Measurements from ENCODE around the gene CLIC5.

CLIC5 gene

GRCh38 chr6:46035242-46035641 lies 19.6 kb upstream of the CLIC5 start:
- Histone ChIP-seq H3K27ac (ENCODE audit: low read length) (no peak overlapping the region), H3K4me1 (ENCODE audit: control insufficient read depth, insufficient read depth, low read length) (no peaks in the 10 kb centered on the region), H3K27me3 (ENCODE audit: control insufficient read depth in 1 of 2, insufficient read depth in 2 of 2, low read length in 2 of 2) (no peaks in the 10 kb centered on the region), H3K4me3 (ENCODE audit: low read length in 2 of 2) (no peak overlapping the region), H3K36me3 (ENCODE audit: control insufficient read depth in 2 of 2, insufficient read depth in 2 of 2, low read length in 2 of 2) (no peaks in the 10 kb centered on the region), H3K9me3 (ENCODE audit: control insufficient read depth in 2 of 2, low read length in 2 of 2) (no peaks in the 10 kb centered on the region), H3K9ac (ENCODE audit: low read length in 2 of 2) (no peak overlapping the region)

- no peaks in the 10 kb centered on the region for H3K27me3 ChIP-seq (ENCODE audit: control insufficient read depth in 1 of 2, insufficient read depth in 2 of 2, low read length in 2 of 2)
- no peak overlapping the region for H3K4me3 ChIP-seq (ENCODE audit: low read length in 2 of 2)
- H3K27ac ChIP-seq (ENCODE audit: low read length) = no peak overlapping the region
- no peaks in the 10 kb centered on the region for H3K36me3 ChIP-seq (ENCODE audit: control insufficient read depth in 2 of 2, insufficient read depth in 2 of 2, low read length in 2 of 2)
- no peaks in the 10 kb centered on the region for H3K9me3 ChIP-seq (ENCODE audit: control insufficient read depth in 2 of 2, low read length in 2 of 2)
- no peaks in the 10 kb centered on the region for H3K4me1 ChIP-seq (ENCODE audit: control insufficient read depth, insufficient read depth, low read length)
- H3K9ac ChIP-seq (ENCODE audit: low read length in 2 of 2) = no peak overlapping the region
These were observed 16.7 kb upstream of the CLIC5 start for GRCh38 chr6:46032110-46032998.

- H3K9ac ChIP-seq (ENCODE audit: low read length in 2 of 2) = no peak overlapping the region
- no peak overlapping the region for H3K27ac ChIP-seq (ENCODE audit: low read length)
- no peaks in the 10 kb centered on the region for H3K27me3 ChIP-seq (ENCODE audit: control insufficient read depth in 1 of 2, insufficient read depth in 2 of 2, low read length in 2 of 2)
- no peaks in the 10 kb centered on the region for H3K36me3 ChIP-seq (ENCODE audit: control insufficient read depth in 2 of 2, insufficient read depth in 2 of 2, low read length in 2 of 2)
- no peak overlapping the region for H3K4me3 ChIP-seq (ENCODE audit: low read length in 2 of 2)
- H3K9me3 ChIP-seq (ENCODE audit: control insufficient read depth in 2 of 2, low read length in 2 of 2) = no peaks in the 10 kb centered on the region
- no peaks in the 10 kb centered on the region for H3K4me1 ChIP-seq (ENCODE audit: control insufficient read depth, insufficient read depth, low read length)
These were observed 13.9 kb upstream of the CLIC5 start for GRCh38 chr6:46029602-46030001.

- no peak overlapping the region for H3K27ac ChIP-seq (ENCODE audit: low read length)
- no peak overlapping the region for H3K4me3 ChIP-seq (ENCODE audit: low read length in 2 of 2)
- H3K27me3 ChIP-seq (ENCODE audit: control insufficient read depth in 1 of 2, insufficient read depth in 2 of 2, low read length in 2 of 2) = no peaks in the 10 kb centered on the region
- H3K4me1 ChIP-seq (ENCODE audit: control insufficient read depth, insufficient read depth, low read length) = no peaks in the 10 kb centered on the region
- H3K9me3 ChIP-seq (ENCODE audit: control insufficient read depth in 2 of 2, low read length in 2 of 2) = peaks cover 0 to 2% of the 10 kb centered on the region in 2 donors
- no peaks in the 10 kb centered on the region for H3K36me3 ChIP-seq (ENCODE audit: control insufficient read depth in 2 of 2, insufficient read depth in 2 of 2, low read length in 2 of 2)
- no peak overlapping the region for H3K9ac ChIP-seq (ENCODE audit: low read length in 2 of 2)
These were observed 10.6 kb upstream of the CLIC5 start for GRCh38 chr6:46026307-46026706.

- Histone ChIP-seq H3K9me3 (ENCODE audit: control insufficient read depth in 2 of 2, low read length in 2 of 2) (peaks cover 0 to 2% of the 10 kb centered on the region in 2 donors), H3K27ac (ENCODE audit: low read length) (no peak overlapping the region), H3K4me3 (ENCODE audit: low read length in 2 of 2) (no peak overlapping the region), H3K4me1 (ENCODE audit: control insufficient read depth, insufficient read depth, low read length) (no peaks in the 10 kb centered on the region), H3K27me3 (ENCODE audit: control insufficient read depth in 1 of 2, insufficient read depth in 2 of 2, low read length in 2 of 2) (no peaks in the 10 kb centered on the region), H3K9ac (ENCODE audit: low read length in 2 of 2) (no peak overlapping the region), H3K36me3 (ENCODE audit: control insufficient read depth in 2 of 2, insufficient read depth in 2 of 2, low read length in 2 of 2) (no peaks in the 10 kb centered on the region)
These were observed 9.9 kb upstream of the CLIC5 start for GRCh38 chr6:46025573-46025972.

- peaks cover 0 to 2% of the 10 kb centered on the region in 2 donors for H3K9me3 ChIP-seq (ENCODE audit: control insufficient read depth in 2 of 2, low read length in 2 of 2)
- no peaks in the 10 kb centered on the region for H3K36me3 ChIP-seq (ENCODE audit: control insufficient read depth in 2 of 2, insufficient read depth in 2 of 2, low read length in 2 of 2)
- H3K27ac ChIP-seq (ENCODE audit: low read length) = no peak overlapping the region
- no peak overlapping the region for H3K9ac ChIP-seq (ENCODE audit: low read length in 2 of 2)
- H3K4me3 ChIP-seq (ENCODE audit: low read length in 2 of 2) = no peak overlapping the region
- H3K27me3 ChIP-seq (ENCODE audit: control insufficient read depth in 1 of 2, insufficient read depth in 2 of 2, low read length in 2 of 2) = no peaks in the 10 kb centered on the region
- no peaks in the 10 kb centered on the region for H3K4me1 ChIP-seq (ENCODE audit: control insufficient read depth, insufficient read depth, low read length)
These were observed 8.6 kb upstream of the CLIC5 start for GRCh38 chr6:46024124-46024769.

GRCh38 chr6:46023216-46023915 lies 7.7 kb upstream of the CLIC5 start:
- H3K27ac ChIP-seq (ENCODE audit: low read length) = no peak overlapping the region
- H3K36me3 ChIP-seq (ENCODE audit: control insufficient read depth in 2 of 2, insufficient read depth in 2 of 2, low read length in 2 of 2) = no peaks in the 10 kb centered on the region
- no peaks in the 10 kb centered on the region for H3K4me1 ChIP-seq (ENCODE audit: control insufficient read depth, insufficient read depth, low read length)
- H3K27me3 ChIP-seq (ENCODE audit: control insufficient read depth in 1 of 2, insufficient read depth in 2 of 2, low read length in 2 of 2) = peaks cover 0 to 5% of the 10 kb centered on the region in 2 donors
- peaks cover 0 to 2% of the 10 kb centered on the region in 2 donors for H3K9me3 ChIP-seq (ENCODE audit: control insufficient read depth in 2 of 2, low read length in 2 of 2)
- no peak overlapping the region for H3K4me3 ChIP-seq (ENCODE audit: low read length in 2 of 2)
- no peak overlapping the region for H3K9ac ChIP-seq (ENCODE audit: low read length in 2 of 2)

GRCh38 chr6:46022106-46022948 lies 6.7 kb upstream of the CLIC5 start:
- no peak overlapping the region for H3K4me3 ChIP-seq (ENCODE audit: low read length in 2 of 2)
- peaks cover 6 to 15% of the 10 kb centered on the region in 2 donors for H3K27me3 ChIP-seq (ENCODE audit: control insufficient read depth in 1 of 2, insufficient read depth in 2 of 2, low read length in 2 of 2)
- no peak overlapping the region for H3K9ac ChIP-seq (ENCODE audit: low read length in 2 of 2)
- H3K9me3 ChIP-seq (ENCODE audit: control insufficient read depth in 2 of 2, low read length in 2 of 2) = peaks cover 0 to 2% of the 10 kb centered on the region in 2 donors
- H3K36me3 ChIP-seq (ENCODE audit: control insufficient read depth in 2 of 2, insufficient read depth in 2 of 2, low read length in 2 of 2) = no peaks in the 10 kb centered on the region
- no peaks in the 10 kb centered on the region for H3K4me1 ChIP-seq (ENCODE audit: control insufficient read depth, insufficient read depth, low read length)
- H3K27ac ChIP-seq (ENCODE audit: low read length) = no peak overlapping the region

GRCh38 chr6:46017726-46018125 lies 2.1 kb upstream of the CLIC5 start:
- H3K36me3 ChIP-seq (ENCODE audit: control insufficient read depth in 2 of 2, insufficient read depth in 2 of 2, low read length in 2 of 2) = no peaks in the 10 kb centered on the region
- H3K9ac ChIP-seq (ENCODE audit: low read length in 2 of 2) = no peak overlapping the region
- H3K27ac ChIP-seq (ENCODE audit: low read length) = no peak overlapping the region
- H3K27me3 ChIP-seq (ENCODE audit: control insufficient read depth in 1 of 2, insufficient read depth in 2 of 2, low read length in 2 of 2) = peaks cover 18 to 42% of the 10 kb centered on the region in 2 donors
- H3K4me3 ChIP-seq (ENCODE audit: low read length in 2 of 2) = no peak overlapping the region
- peaks cover 7% of the 10 kb centered on the region for H3K4me1 ChIP-seq (ENCODE audit: control insufficient read depth, insufficient read depth, low read length)
- no peaks in the 10 kb centered on the region for H3K9me3 ChIP-seq (ENCODE audit: control insufficient read depth in 2 of 2, low read length in 2 of 2)

- no peak overlapping the region for H3K27ac ChIP-seq (ENCODE audit: low read length)
- peak overlapping the region; percentile 48 to 71 for H3K4me3 ChIP-seq (ENCODE audit: low read length in 2 of 2)
- H3K4me1 ChIP-seq (ENCODE audit: control insufficient read depth, insufficient read depth, low read length) = peaks cover 7% of the 10 kb centered on the region
- H3K9me3 ChIP-seq (ENCODE audit: control insufficient read depth in 2 of 2, low read length in 2 of 2) = no peaks in the 10 kb centered on the region
- no peak overlapping the region for H3K9ac ChIP-seq (ENCODE audit: low read length in 2 of 2)
- H3K27me3 ChIP-seq (ENCODE audit: control insufficient read depth in 1 of 2, insufficient read depth in 2 of 2, low read length in 2 of 2) = peaks cover 18 to 42% of the 10 kb centered on the region in 2 donors
- no peaks in the 10 kb centered on the region for H3K36me3 ChIP-seq (ENCODE audit: control insufficient read depth in 2 of 2, insufficient read depth in 2 of 2, low read length in 2 of 2)
These were observed 476 bp upstream of the CLIC5 start for GRCh38 chr6:46016063-46016608.

All from stomach smooth muscle (tissue), 2 donors.